GM21381 (cell line): ENCODE results near the gene MUC13.

ENCODE experiments used
- ATAC-seq: cut with Tn5 transposase; IDR thresholded peaks from one replicate; pipeline ENCODE4 v1.9.1; 2021; ENCODE audit warnings: mild to moderate bottlenecking, moderate library complexity; ENCODE audit not compliant: unreplicated experiment

The MUC13 gene

DNA sequence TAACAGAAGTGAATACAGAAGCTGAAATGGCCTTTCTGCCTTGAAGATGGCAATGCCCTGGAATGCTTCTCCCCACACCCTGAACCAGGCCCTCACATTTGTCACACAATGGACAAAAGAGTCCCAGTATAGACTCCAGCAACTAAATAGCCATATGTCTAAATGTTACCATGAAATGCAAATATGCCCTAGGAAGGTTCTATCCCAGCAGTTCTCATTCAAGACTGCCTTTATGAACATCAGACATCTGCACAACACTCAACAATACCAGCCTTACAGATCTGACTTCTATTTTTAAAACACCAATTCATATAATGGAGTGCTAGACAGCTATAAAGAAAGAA, 55.2 kb downstream of the MUC13 start:
- ATAC-seq: no peak

DNA sequence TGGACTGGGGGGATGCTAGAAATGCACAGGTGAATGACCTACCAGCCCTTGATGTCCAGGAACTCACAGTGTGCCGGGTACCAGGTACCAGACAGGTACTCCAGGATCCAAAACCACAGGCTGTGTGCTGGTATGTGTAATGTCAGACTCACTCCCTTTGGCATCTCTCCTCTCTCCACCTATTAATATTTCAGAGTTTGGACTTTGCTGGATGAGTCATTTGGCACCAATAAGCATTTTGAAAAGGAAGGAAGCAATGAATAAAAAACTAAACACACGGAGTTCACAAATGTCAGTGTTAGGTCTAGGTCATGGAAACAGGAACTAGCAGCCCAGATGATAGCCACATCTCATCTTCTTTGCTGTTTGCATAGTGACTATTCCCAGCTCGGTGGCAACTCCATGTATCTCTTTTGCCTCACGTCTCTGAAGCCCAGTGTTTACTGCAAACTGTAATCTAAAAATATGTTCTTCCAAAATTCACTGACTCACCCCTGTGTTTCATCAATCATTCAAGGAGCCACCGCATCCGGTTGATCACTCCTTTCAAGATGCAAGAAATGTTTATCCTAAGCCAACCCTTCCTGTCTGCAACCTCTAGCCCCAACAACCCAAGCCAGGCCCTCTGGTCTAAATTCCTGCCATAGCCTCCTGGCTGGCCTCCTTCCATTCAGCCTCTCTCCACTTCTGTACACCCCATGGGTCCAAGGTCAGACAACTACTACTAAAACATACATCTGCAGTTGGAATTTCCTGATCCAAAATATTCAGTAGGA, 55.8 kb downstream of the MUC13 start:
- no peak for ATAC-seq

DNA sequence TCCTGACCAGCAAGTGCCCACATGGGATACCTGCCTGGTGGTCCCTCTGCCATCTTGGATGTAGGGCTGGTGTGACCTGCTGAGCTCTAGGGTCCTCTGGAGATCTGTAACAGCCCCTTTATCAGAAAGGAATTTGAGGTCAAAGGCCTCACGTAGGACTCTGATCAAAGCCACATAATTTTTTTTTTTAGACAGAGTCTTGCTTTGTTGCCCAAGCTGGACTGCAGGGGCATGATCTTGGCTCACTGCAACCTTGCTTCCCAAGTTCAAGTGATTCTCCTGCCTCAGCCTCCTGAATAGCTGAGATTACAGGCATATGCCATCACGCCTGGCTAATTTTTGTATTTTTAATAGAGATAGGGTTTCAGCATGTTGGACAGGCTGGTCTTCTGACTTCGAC, 56.9 kb downstream of the MUC13 start:
- ATAC-seq: no peak

DNA sequence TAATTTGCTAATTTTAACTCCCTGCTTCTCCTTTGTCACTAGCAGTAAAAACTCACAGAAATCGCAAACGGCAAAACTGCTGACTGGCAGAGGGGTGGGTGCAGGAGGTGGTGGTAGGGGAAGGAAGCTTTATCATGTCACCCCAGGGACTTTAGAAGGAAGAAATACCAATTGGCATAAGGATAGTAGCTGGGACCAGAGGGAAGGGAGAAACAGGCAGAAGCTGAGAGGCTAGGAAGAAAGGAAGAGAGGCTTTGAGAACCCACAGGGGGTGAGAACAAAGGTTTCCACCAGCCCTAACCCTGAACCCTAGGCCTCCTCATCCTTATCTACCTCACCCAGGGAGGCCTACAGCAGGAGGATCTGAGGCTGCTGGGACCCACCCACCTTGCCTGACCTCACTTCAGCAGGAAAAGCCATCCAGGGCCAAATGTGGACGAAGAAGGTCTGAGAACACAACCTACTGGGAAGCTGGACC, 58.1 kb downstream of the MUC13 start:
- no peak for ATAC-seq

GRCh38 chr3:124873226-124873625, 61.3 kb downstream of the MUC13 start:
- no peak for ATAC-seq

GRCh38 chr3:124867511-124867910, 67.0 kb downstream of the MUC13 start:
- ATAC-seq: no peak

DNA sequence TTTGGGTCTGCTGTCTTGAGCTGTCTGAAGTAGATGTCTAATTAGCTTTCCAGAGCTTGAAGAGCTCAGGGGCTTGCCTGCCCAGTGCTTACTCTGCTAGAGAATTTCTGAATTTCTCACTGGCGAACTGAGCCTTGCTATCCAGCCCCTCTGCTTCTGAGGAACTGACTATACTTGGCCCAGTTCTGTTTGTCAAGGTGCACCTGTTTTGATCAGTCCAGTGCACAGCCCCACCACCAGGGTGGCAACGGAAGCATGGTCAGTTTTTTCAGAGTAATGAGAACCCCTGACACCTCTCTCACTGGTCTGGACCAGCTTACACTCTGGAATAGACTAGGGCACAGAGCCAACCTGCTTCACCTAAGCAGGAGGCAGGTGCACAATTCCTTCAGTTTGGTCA, 72.5 kb downstream of the MUC13 start:
- no peak for ATAC-seq

DNA sequence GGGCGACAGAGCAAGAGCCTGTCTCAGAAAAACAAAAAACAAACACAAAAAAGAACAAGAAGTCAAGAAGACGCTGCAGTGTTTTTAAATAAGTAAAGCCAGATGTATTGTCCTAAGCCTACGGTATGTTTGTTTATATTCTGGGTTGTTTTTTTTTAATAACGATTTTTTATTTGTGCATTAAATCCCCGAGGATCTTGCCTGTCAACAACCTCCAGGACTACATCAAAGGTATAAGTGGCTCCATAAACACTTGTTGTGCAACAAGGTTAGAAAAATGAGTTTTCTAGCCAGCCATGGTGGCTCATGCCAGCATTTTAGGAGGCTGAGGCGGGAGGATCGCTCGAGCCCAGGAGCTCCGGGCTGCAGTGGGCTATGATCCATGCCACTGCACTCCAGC, 73.5 kb downstream of the MUC13 start:
- ATAC-seq: no peak

DNA sequence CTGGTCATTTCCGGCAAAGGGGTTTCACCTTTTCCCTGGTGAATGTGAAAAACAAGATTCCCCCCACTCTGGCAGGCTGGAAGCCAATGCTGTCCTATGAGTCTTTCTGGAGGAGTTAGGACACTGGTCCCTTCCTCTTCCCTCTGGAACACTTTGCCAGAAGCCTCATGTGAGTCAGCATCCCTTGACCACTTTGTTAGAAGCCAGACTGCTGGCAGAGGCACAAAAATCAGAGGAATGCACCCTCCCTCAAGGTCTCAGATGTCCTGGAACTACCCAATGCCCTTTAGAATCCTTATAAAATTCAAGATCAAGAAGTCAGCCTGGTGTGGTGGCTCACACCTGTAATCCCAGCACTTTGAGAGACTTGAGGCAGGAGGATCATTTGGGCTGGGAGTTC, 74.0 kb downstream of the MUC13 start:
- ATAC-seq: no peak

GRCh38 chr3:124859025-124859424, 75.5 kb downstream of the MUC13 start:
- no peak for ATAC-seq

GRCh38 chr3:124858275-124858674, 76.3 kb downstream of the MUC13 start:
- no peak for ATAC-seq

- ATAC-seq: no peak
Measured at GRCh38 chr3:124856677-124857076, 77.9 kb downstream of the MUC13 start.
